Fibroblast of mammary gland (primary cell): ENCODE measurements around the gene PCSK5.

ENCODE experiments used
- DNase-seq: peaks from one replicate; pipeline ENCODE4 v3.0.0-alpha.2; 2010; ENCODE audit warnings: low read depth
- H3K4me3 ChIP-seq: 2 replicates; pipeline ENCODE4 v1.5.1; 2011; ENCODE audit warnings: low read depth, mild to moderate bottlenecking, low read length, moderate library complexity; ENCODE audit not compliant: control insufficient read depth
- CTCF ChIP-seq: conservative IDR thresholded peaks from 2 replicates; pipeline ENCODE4 v1.5.1; 2011; ENCODE audit warnings: low read depth, low read length, inconsistent platforms; ENCODE audit not compliant: control insufficient read depth, insufficient read depth

PCSK5 gene

GRCh38 chr9:76401580-76402354 is 511.3 kb downstream of the PCSK5 start:
- no peak overlapping the region for H3K4me3 ChIP-seq
- no peak for TF ChIP-seq CTCF
- DNase-seq: peak; percentile 48

- H3K4me3 ChIP-seq: no peak overlapping the region
- TF ChIP-seq CTCF: peak; percentile 65
- peak; percentile 85 for DNase-seq
Measured at GRCh38 chr9:76403352-76403751, 512.9 kb downstream of the PCSK5 start.

GRCh38 chr9:76404401-76404800 is 513.9 kb downstream of the PCSK5 start:
- no peak for DNase-seq
- H3K4me3 ChIP-seq: no peak overlapping the region
- no peak for TF ChIP-seq CTCF

GRCh38 chr9:76405340-76405739 is 514.9 kb downstream of the PCSK5 start:
- DNase-seq: no peak
- no peak for TF ChIP-seq CTCF
- H3K4me3 ChIP-seq: no peak overlapping the region

GRCh38 chr9:76405868-76406267 is 515.4 kb downstream of the PCSK5 start:
- DNase-seq: no peak
- no peak overlapping the region for H3K4me3 ChIP-seq
- TF ChIP-seq CTCF: no peak
